Omental fat pad (tissue), 4 donors: ENCODE results near the gene POU6F2. TPM values are rescaled to one million over a fixed set of nuclear protein-coding genes. Genes with fewer than 3 reads are reported as not detected.

ENCODE experiments used
- ATAC-seq: fragments of 150-250 bp; one replicate; pipeline ENCODE4 v1.9.1; 2016; ENCODE audit warnings: mild to moderate bottlenecking, moderate library complexity; ENCODE audit not compliant: low FRiP score
- DNase-seq: peaks from one replicate; pipeline ENCODE4 v3.0.0-alpha.2; 2019; ENCODE audit warnings: low spot score
- total RNA-seq, 4 donors: library from RNA; depleted of rRNA; stranded (reverse); fragments of >200 nt; gene quantifications; one replicate each; pipeline ENCODE4 v1.1.0, GENCODE V29; 2016
- TF ChIP-seq, protein P1 (sequence below), 3 donors: fragments of 450-650 bp; IDR thresholded peaks; one replicate each; pipeline ENCODE4 v1.5.1; 2016 to 2017; ENCODE audit warnings: antibody characterized with exemption in 3 of 3, mild to moderate bottlenecking in 3 of 3, moderate library complexity in 2 of 3

Gene POU6F2
- total RNA-seq, 4 donors from 2014 or later: 0.12 to 0.56 (median 0.37) TPM; not detected in 1

- TF ChIP-seq, protein P1, sequence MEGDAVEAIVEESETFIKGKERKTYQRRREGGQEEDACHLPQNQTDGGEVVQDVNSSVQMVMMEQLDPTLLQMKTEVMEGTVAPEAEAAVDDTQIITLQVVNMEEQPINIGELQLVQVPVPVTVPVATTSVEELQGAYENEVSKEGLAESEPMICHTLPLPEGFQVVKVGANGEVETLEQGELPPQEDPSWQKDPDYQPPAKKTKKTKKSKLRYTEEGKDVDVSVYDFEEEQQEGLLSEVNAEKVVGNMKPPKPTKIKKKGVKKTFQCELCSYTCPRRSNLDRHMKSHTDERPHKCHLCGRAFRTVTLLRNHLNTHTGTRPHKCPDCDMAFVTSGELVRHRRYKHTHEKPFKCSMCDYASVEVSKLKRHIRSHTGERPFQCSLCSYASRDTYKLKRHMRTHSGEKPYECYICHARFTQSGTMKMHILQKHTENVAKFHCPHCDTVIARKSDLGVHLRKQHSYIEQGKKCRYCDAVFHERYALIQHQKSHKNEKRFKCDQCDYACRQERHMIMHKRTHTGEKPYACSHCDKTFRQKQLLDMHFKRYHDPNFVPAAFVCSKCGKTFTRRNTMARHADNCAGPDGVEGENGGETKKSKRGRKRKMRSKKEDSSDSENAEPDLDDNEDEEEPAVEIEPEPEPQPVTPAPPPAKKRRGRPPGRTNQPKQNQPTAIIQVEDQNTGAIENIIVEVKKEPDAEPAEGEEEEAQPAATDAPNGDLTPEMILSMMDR (IDR thresholded peaks at IDR 0.05): no peak
- no peak for DNase-seq
- ATAC-seq: no peak
Observed at GRCh38 chr7:39299695-39300094, 322.0 kb downstream of the POU6F2 start.

DNA sequence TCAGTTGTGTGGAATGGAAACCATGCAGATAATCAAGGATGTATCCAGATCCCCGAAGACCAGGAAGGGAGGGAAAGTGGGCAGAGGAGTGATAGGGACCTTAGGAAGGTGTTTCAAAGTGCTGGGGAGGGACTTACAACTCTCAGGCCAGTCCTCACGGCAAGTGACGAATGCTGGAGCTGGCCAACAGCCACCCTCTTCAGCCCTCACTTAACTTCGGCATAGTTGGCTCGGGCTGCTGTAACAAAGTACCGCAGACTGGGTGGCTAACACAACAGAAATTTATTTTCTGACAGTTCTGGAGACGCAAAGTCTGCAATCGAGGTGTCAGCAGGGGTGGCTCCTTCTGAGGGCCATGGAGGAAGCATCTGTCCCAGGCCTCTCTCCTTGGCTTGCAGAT is 322.6 kb downstream of the POU6F2 start:
- ATAC-seq (no peak), DNase-seq (no peak)
- TF ChIP-seq, protein P1 (IDR thresholded peaks at IDR 0.05): no peak

DNA sequence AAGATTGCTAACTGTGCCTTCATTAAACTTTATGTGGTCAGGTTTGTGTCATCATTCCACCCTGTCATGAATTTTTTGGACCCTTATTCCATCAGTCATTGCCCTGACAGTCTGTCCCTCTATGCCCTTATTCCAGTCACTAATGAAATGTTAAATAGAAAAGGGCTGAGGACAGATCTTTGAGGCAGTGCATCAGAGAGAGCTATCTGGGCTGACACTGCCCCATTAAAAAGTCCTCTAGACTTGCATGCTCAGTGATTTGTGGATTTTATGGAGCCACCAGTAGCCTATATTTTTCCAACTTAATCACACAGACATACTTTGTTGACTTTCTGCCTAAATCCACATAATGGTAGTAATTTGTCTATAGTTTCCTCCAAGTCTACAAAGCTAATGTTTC is 323.8 kb downstream of the POU6F2 start:
- DNase-seq: no peak
- no peak for ATAC-seq
- TF ChIP-seq, protein P1 (IDR thresholded peaks at IDR 0.05): no peak

GRCh38 chr7:39304178-39304577 is 326.5 kb downstream of the POU6F2 start:
- TF ChIP-seq, protein P1 (IDR thresholded peaks at IDR 0.05): no peak
- ATAC-seq (no peak), DNase-seq (no peak)

GRCh38 chr7:39304668-39305405 is 327.1 kb downstream of the POU6F2 start:
- ATAC-seq: no peak
- DNase-seq: no peak
- TF ChIP-seq, protein P1 (IDR thresholded peaks at IDR 0.05): no peak

DNA sequence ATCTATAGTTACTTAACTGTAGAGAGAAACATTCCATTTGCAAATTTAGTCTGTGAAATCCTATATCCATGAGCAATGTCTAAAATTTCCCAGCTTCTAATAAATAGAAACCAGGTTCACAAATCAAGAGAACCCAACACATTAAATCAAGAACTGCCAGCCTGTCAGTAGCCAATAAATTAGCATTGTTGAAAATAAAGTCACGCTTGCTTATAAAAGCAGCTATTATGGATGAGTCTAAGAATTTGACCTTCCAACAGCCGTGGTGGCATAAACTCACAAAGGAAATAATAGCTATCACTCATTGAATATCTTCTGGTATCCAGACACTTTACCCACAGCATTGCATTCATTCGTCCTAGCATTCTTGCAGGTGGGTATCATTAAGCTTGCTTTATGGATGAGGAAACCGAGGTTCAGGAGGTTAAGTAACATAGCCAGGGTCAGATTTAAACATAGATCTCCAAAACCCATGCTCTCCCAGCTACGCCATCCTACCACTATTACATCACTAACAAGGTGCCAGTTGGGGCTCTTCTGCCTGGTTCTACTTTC is 328.4 kb downstream of the POU6F2 start:
- ATAC-seq: no peak
- TF ChIP-seq, protein P1 (IDR thresholded peaks at IDR 0.05): no peak
- DNase-seq: no peak

DNA sequence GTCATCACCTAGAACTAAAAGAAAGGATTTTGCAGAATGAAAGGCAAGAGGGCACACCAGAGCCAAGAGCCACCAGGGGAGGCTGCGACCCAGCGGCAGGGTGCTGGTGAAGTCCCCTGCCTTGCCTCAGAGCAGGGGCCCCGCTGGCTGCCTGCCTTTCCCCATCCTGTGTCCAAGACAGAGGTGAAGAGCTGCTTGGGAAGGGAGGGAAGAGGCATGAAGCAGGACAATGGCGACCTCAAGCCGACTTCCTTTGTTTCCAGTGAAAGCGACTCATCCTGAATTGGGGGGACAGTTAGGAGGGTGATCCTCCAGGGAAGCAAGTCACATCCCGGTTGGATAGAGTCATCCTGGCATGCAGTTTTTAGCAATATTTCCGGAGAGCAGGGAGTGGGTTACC is 333.0 kb downstream of the POU6F2 start:
- DNase-seq (no peak), ATAC-seq (no peak)
- TF ChIP-seq, protein P1 (IDR thresholded peaks at IDR 0.05): no peak
